Esophagus muscularis mucosa (tissue), 3 donors: ENCODE measurements around the gene DNM3.

ENCODE experiments used
- CTCF ChIP-seq, 3 experiments: fragments of 200-600 bp in 2 of 3; fragments of 450-650 bp in 1 of 3; sonication (generic) in 2 of 3; IDR thresholded peaks; one replicate each; pipeline ENCODE4 v1.5.1; 2017 to 2019; ENCODE audit warnings: antibody characterized with exemption in 3 of 3, mild to moderate bottlenecking in 2 of 3, moderate library complexity in 1 of 3
- POLR2AphosphoS5 ChIP-seq, 2 donors: sonication (generic); formaldehyde crosslinking; IDR thresholded peaks; one replicate each; pipeline ENCODE4 v1.6.1; 2017; ENCODE audit warnings: antibody characterized with exemption in 2 of 2

- TF ChIP-seq CTCF (IDR thresholded peaks at IDR 0.05): no peak
- no peak for TF ChIP-seq POLR2AphosphoS5 (IDR thresholded peaks at IDR 0.05)
These were observed 580.8 kb downstream of the DNM3 start for GRCh38 chr1:172421974-172422604.
